OCI-LY3 (cell line): Measurements from ENCODE around the gene DCC.

Experiments
- H2AFZ ChIP-seq: fragments of 200-600, 300-600 bp; shearing (Covaris generic); 2 replicates; pipeline ENCODE4 v1.6.0; 2014; ENCODE audit warnings: antibody characterized with exemption, low read depth, low read length
- H3K27ac ChIP-seq: fragments of 200-600, 300-600 bp; sonication (generic); 2 replicates; pipeline ENCODE4 v1.5.1; 2014; ENCODE audit warnings: mild to moderate bottlenecking, low read length, moderate library complexity, mixed read lengths
- H3K27me3 ChIP-seq: fragments of 200-600, 300-600 bp; sonication (generic); 2 replicates; pipeline ENCODE4 v1.6.1; 2014; ENCODE audit warnings: low read depth, low read length, mixed read lengths
- H3K36me3 ChIP-seq: fragments of 200-600, 300-600 bp; sonication (generic); replicated peaks from 2 replicates; pipeline ENCODE3; 2014; ENCODE audit warnings: low read depth, low read length, mixed read lengths
- H3K4me1 ChIP-seq: fragments of 300-600, 200-600 bp; sonication (generic); 2 replicates; pipeline ENCODE4 v1.6.1; 2014; ENCODE audit warnings: low read length, mixed read lengths
- H3K4me2 ChIP-seq: fragments of 200-600, 300-600 bp; sonication (generic); 2 replicates; pipeline ENCODE4 v1.6.1; 2014; ENCODE audit warnings: low read length, mixed read lengths
- H3K4me3 ChIP-seq: fragments of 300-600, 200-600 bp; sonication (generic); 2 replicates; pipeline ENCODE4 v1.5.1; 2014; ENCODE audit warnings: antibody characterized with exemption, mild to moderate bottlenecking, low read length, moderate library complexity
- H3K79me2 ChIP-seq: fragments of 300-600, 200-600 bp; shearing (Covaris generic); 2 replicates; pipeline ENCODE4 v1.6.1; 2014; ENCODE audit warnings: mild to moderate bottlenecking, low read length, mixed read lengths
- H3K9ac ChIP-seq: fragments of 300-600, 200-600 bp; shearing (Covaris generic); 2 replicates; pipeline ENCODE4 v1.6.0; 2014; ENCODE audit warnings: mild to moderate bottlenecking, low read length, moderate library complexity
- H3K9me3 ChIP-seq: fragments of 200-600, 300-600 bp; shearing (Covaris generic); 2 replicates; pipeline ENCODE4 v1.6.1; 2014; ENCODE audit warnings: low read length, mixed read lengths; ENCODE audit not compliant: insufficient read depth
- H4K20me1 ChIP-seq: fragments of 200-600, 300-600 bp; sonication (generic); 2 replicates; pipeline ENCODE4 v1.6.1; 2016; ENCODE audit warnings: low read length, mixed read lengths; ENCODE audit not compliant: insufficient read depth
- CTCF ChIP-seq: fragments of 200-600, 300-600 bp; sonication (generic); IDR thresholded peaks from 2 replicates; pipeline ENCODE4 v1.5.1; 2014; ENCODE audit warnings: antibody characterized with exemption, low read length, low read depth
- EZH2phosphoT487 ChIP-seq: fragments of 200-600 bp; shearing (Covaris generic); IDR thresholded peaks from 2 replicates; pipeline ENCODE4 v1.6.1; 2018; ENCODE audit warnings: antibody characterized with exemption, mixed run types, low read depth

Gene DCC

GRCh38 chr18:52387175-52387574 lies 47.2 kb downstream of the DCC start:
- no peak overlapping the region for H3K9ac ChIP-seq
- H3K36me3 ChIP-seq: no peaks in the 10 kb centered on the region
- no peaks in the 10 kb centered on the region for H3K27me3 ChIP-seq
- H3K4me2 ChIP-seq: no peak overlapping the region
- no peak overlapping the region for H3K27ac ChIP-seq
- H3K79me2 ChIP-seq: no peaks in the 10 kb centered on the region
- H3K4me3 ChIP-seq: no peak overlapping the region
- H4K20me1 ChIP-seq: no peaks in the 10 kb centered on the region
- H3K4me1 ChIP-seq: peaks cover 20% of the 10 kb centered on the region
- H3K9me3 ChIP-seq: no peaks in the 10 kb centered on the region
- TF ChIP-seq EZH2phosphoT487: no peak
- TF ChIP-seq CTCF: no peak
- no peak overlapping the region for H2AFZ ChIP-seq

DNA sequence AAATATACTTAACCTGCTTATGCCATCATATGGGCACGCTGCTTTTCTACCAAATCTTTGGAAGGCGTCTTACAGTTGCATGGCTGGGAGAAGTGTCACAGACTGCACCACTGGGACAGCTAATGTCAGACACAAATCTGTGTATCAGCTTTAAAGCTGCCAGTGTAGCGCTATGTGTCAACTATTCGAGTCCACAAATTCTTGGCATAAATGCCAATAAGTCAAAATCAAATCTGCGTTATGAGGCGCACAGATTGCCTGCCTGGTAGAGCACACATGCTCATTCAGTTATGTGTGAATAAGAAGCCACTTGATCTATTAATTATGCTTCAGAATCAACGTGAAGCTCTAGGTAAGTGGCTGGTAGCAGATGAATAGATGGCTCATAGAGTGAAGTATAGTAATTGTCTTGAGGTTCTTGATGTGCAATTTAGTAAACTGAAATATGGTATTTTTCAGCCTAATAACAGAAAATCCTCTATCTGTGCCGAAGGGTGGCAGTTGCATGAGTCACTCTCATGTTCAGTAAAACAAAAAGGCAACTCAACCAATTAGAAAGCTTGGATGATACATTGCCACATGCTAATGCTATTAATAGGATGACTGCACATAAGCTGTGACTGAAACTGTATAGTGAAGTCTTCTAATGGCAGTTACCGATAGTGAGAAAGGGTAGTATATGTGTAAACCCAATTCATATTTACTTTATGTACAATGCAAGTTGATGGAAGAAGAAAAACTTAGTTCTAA lies 52.0 kb downstream of the DCC start:
- Histone ChIP-seq H4K20me1 (no peaks in the 10 kb centered on the region), H3K36me3 (no peaks in the 10 kb centered on the region), H3K4me3 (no peak overlapping the region), H3K4me1 (peaks cover 45% of the 10 kb centered on the region), H3K4me2 (no peak overlapping the region), H2AFZ (no peak overlapping the region), H3K27me3 (no peaks in the 10 kb centered on the region), H3K9ac (no peak overlapping the region), H3K79me2 (no peaks in the 10 kb centered on the region), H3K9me3 (no peaks in the 10 kb centered on the region), H3K27ac (no peak overlapping the region)
- no peak for TF ChIP-seq CTCF
- no peak for TF ChIP-seq EZH2phosphoT487

DNA sequence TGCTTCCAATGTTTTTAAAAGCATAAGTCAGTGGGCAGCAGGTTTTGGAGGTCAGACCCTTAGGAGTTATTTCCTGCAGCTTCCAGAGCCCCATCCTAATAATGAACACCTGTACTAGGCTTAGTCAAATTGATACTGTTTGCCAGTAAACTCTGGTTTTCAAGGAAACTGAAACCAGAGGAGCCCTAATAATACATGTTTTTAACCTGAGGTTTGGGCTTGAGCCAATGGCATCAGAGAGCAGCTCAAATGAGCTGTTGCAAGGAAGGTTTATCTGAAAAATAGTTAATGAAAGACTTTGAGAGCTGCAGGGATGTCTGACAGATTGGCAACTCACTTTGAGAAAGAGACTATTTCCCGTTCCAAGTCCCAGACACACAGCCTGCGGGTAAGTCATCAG lies 54.6 kb downstream of the DCC start:
- H3K4me3 ChIP-seq: peak overlapping the region; percentile 52
- 0 out of 2 replicates have a peak overlapping the region, but pooled peaks have one; percentile 14 for H2AFZ ChIP-seq
- H3K79me2 ChIP-seq: no peaks in the 10 kb centered on the region
- peak overlapping the region; percentile 75 for H3K4me2 ChIP-seq
- H3K36me3 ChIP-seq: no peaks in the 10 kb centered on the region
- H3K4me1 ChIP-seq: peaks cover 42% of the 10 kb centered on the region
- no peaks in the 10 kb centered on the region for H4K20me1 ChIP-seq
- H3K9me3 ChIP-seq: no peaks in the 10 kb centered on the region
- peak overlapping the region; percentile 31 for H3K27ac ChIP-seq
- H3K9ac ChIP-seq: peak overlapping the region; percentile 24; the same call in 1 of the 2 replicates
- H3K27me3 ChIP-seq: no peaks in the 10 kb centered on the region
- TF ChIP-seq CTCF (no peak), EZH2phosphoT487 (no peak)

DNA sequence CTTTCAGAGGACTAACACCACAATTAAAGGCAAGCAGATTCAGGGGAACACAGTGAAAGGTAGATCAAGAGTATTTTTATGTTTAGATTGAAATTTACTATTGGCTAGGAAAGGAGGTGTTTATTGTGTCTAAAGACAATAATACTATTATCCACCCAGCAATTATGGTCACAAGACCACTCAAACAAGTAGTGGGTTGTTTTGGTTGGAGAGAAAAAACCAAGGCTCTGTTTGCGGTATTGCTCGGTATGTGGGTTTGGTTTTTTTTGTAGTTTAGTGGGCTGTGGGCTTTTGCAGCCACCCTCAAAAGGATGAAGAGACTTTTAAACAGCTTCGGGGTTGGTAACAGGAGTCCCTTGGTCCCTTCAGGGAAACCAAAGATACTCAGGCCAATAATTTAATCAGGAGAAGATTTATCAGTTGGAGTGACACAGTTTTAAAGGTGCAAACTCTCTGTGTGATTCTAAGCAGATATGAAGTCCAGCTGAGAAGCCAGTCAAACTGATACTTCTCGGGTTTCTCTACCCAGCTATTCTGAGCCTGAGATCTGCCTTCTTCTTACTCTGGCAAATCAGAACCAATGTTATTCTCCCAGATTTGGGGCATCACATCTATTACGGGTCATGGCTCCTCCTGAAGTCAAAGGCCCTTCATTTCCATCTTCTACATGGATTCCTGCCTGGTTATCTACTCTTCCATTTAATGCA lies 55.3 kb downstream of the DCC start:
- H3K4me1 ChIP-seq: peaks cover 42% of the 10 kb centered on the region
- peak overlapping the region; percentile 24 for H3K9ac ChIP-seq
- peak overlapping the region; percentile 75 for H3K4me2 ChIP-seq
- peak overlapping the region; percentile 31 for H3K27ac ChIP-seq
- H3K79me2 ChIP-seq: no peaks in the 10 kb centered on the region
- no peaks in the 10 kb centered on the region for H4K20me1 ChIP-seq
- TF ChIP-seq EZH2phosphoT487 (no peak), CTCF (no peak)
- H3K36me3 ChIP-seq: no peaks in the 10 kb centered on the region
- no peaks in the 10 kb centered on the region for H3K27me3 ChIP-seq
- peak overlapping the region; percentile 52 for H3K4me3 ChIP-seq
- H2AFZ ChIP-seq: peak overlapping the region; percentile 14; the same call in 1 of the 2 replicates
- no peaks in the 10 kb centered on the region for H3K9me3 ChIP-seq
